ENCODE results near the gene TM2D1. TPM values are rescaled to one million over a fixed set of nuclear protein-coding genes. Genes with fewer than 3 reads are reported as not detected.

The TM2D1 gene
- total RNA-seq, 1 donor from 2014 or later = 45.6 TPM

- Mint-ChIP-seq H3K4me3 (ENCODE audit: unreplicated experiment) (no peak overlapping the region), H3K9me3 (ENCODE audit: low read depth) (no peaks in the 10 kb centered on the region), H3K27ac (ENCODE audit: unreplicated experiment) (no peak overlapping the region), H3K27me3 (ENCODE audit: low read depth) (no peaks in the 10 kb centered on the region), H3K36me3 (ENCODE audit: low read depth) (no peaks in the 10 kb centered on the region), H3K4me1 (ENCODE audit: low read depth) (peaks cover 8% of the 10 kb centered on the region)
- no peak for DNase-seq (ENCODE audit: low spot score)
- TF ChIP-seq CTCF (IDR thresholded peaks at IDR 0.05) = no peak
Measured at GRCh38 chr1:61672376-61672775, 52.6 kb downstream of the TM2D1 start.

- no peak overlapping the region for H3K4me3 Mint-ChIP-seq (ENCODE audit: unreplicated experiment)
- H3K36me3 Mint-ChIP-seq (ENCODE audit: low read depth) = no peaks in the 10 kb centered on the region
- peaks cover 8% of the 10 kb centered on the region for H3K4me1 Mint-ChIP-seq (ENCODE audit: low read depth)
- no peaks in the 10 kb centered on the region for H3K27me3 Mint-ChIP-seq (ENCODE audit: low read depth)
- H3K27ac Mint-ChIP-seq (ENCODE audit: unreplicated experiment) = no peak overlapping the region
- TF ChIP-seq CTCF (IDR thresholded peaks at IDR 0.05) = no peak
- no peak for DNase-seq (ENCODE audit: low spot score)
- H3K9me3 Mint-ChIP-seq (ENCODE audit: low read depth) = no peaks in the 10 kb centered on the region
Measured at GRCh38 chr1:61670445-61670844, 54.5 kb downstream of the TM2D1 start.

GRCh38 chr1:61670016-61670415 lies 54.9 kb downstream of the TM2D1 start:
- no peaks in the 10 kb centered on the region for H3K36me3 Mint-ChIP-seq (ENCODE audit: low read depth)
- no peak for DNase-seq (ENCODE audit: low spot score)
- no peaks in the 10 kb centered on the region for H3K27me3 Mint-ChIP-seq (ENCODE audit: low read depth)
- H3K4me3 Mint-ChIP-seq (ENCODE audit: unreplicated experiment) = no peak overlapping the region
- no peaks in the 10 kb centered on the region for H3K9me3 Mint-ChIP-seq (ENCODE audit: low read depth)
- no peak for TF ChIP-seq CTCF (IDR thresholded peaks at IDR 0.05)
- no peak overlapping the region for H3K27ac Mint-ChIP-seq (ENCODE audit: unreplicated experiment)
- H3K4me1 Mint-ChIP-seq (ENCODE audit: low read depth) = peaks cover 8% of the 10 kb centered on the region

- no peaks in the 10 kb centered on the region for H3K4me1 Mint-ChIP-seq (ENCODE audit: low read depth)
- no peak overlapping the region for H3K4me3 Mint-ChIP-seq (ENCODE audit: unreplicated experiment)
- no peaks in the 10 kb centered on the region for H3K27me3 Mint-ChIP-seq (ENCODE audit: low read depth)
- no peak for DNase-seq (ENCODE audit: low spot score)
- no peak overlapping the region for H3K27ac Mint-ChIP-seq (ENCODE audit: unreplicated experiment)
- H3K36me3 Mint-ChIP-seq (ENCODE audit: low read depth) = no peaks in the 10 kb centered on the region
- H3K9me3 Mint-ChIP-seq (ENCODE audit: low read depth) = no peaks in the 10 kb centered on the region
- TF ChIP-seq CTCF (IDR thresholded peaks at IDR 0.05) = peak; percentile 50
Measured at GRCh38 chr1:61659061-61659460, 65.9 kb downstream of the TM2D1 start.

GRCh38 chr1:61655453-61655852 lies 69.5 kb downstream of the TM2D1 start:
- no peak overlapping the region for H3K4me3 Mint-ChIP-seq (ENCODE audit: unreplicated experiment)

More at GRCh38 chr1:61655453-61655852, 69.5 kb downstream of the TM2D1 start:
- Mint-ChIP-seq H3K27ac (ENCODE audit: unreplicated experiment) (no peak overlapping the region), H3K27me3 (ENCODE audit: low read depth) (no peaks in the 10 kb centered on the region), H3K4me1 (ENCODE audit: low read depth) (no peaks in the 10 kb centered on the region), H3K36me3 (ENCODE audit: low read depth) (no peaks in the 10 kb centered on the region), H3K9me3 (ENCODE audit: low read depth) (no peaks in the 10 kb centered on the region)
- TF ChIP-seq CTCF (IDR thresholded peaks at IDR 0.05) = no peak
- DNase-seq (ENCODE audit: low spot score) = no peak

All from chondrocyte (in vitro differentiated cells).